Measurements from ENCODE around the gene NCOA1.

DNA sequence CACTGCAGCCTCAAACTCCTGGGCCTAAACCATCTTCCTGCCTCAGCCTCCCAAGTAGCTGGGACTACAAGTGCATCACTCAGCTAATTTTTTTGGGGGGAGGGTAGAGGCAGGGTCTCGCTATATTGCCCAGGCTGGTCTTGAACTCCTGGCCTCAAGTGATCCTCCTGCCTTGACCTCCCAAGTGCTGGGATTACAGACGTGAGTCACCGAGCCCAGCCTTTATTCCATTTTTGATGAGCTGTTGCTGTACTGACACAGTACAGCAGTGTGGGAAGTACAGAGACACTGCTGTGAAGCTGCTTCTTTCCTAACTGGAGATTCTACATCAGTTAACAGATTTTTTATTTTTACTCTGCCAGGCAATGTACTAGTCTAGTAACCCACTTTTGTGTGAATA is 283.3 kb downstream of the NCOA1 start:
- TF ChIP-seq, protein P1, sequence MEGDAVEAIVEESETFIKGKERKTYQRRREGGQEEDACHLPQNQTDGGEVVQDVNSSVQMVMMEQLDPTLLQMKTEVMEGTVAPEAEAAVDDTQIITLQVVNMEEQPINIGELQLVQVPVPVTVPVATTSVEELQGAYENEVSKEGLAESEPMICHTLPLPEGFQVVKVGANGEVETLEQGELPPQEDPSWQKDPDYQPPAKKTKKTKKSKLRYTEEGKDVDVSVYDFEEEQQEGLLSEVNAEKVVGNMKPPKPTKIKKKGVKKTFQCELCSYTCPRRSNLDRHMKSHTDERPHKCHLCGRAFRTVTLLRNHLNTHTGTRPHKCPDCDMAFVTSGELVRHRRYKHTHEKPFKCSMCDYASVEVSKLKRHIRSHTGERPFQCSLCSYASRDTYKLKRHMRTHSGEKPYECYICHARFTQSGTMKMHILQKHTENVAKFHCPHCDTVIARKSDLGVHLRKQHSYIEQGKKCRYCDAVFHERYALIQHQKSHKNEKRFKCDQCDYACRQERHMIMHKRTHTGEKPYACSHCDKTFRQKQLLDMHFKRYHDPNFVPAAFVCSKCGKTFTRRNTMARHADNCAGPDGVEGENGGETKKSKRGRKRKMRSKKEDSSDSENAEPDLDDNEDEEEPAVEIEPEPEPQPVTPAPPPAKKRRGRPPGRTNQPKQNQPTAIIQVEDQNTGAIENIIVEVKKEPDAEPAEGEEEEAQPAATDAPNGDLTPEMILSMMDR (conservative IDR thresholded peaks at IDR 0.05; ENCODE audit: low read depth, low read length): no peak
- no peak for TF ChIP-seq EZH2 (IDR thresholded peaks at IDR 0.05; ENCODE audit: borderline replicate concordance, low read depth, low read length, poor library complexity, severe bottlenecking)

Measured in A673 (cell line).